ENCODE data around the gene HSF2BP.
"Not testable (repeated sequence)": the region's sequence is repeated elsewhere in the genome, so short reads cannot be mapped to it uniquely, and the experiment has no call there.

HSF2BP gene

GRCh38 chr21:43540561-43540960 is 118.7 kb downstream of the HSF2BP start:
- not testable (repeated sequence) for H3K36me3 Mint-ChIP-seq (ENCODE audit: low read depth); H3K4me3 Mint-ChIP-seq; DNase-seq; H3K9me3 Mint-ChIP-seq; H3K4me1 Mint-ChIP-seq; H3K27me3 Mint-ChIP-seq (ENCODE audit: low read depth, poor library complexity); H3K27ac Mint-ChIP-seq

DNA sequence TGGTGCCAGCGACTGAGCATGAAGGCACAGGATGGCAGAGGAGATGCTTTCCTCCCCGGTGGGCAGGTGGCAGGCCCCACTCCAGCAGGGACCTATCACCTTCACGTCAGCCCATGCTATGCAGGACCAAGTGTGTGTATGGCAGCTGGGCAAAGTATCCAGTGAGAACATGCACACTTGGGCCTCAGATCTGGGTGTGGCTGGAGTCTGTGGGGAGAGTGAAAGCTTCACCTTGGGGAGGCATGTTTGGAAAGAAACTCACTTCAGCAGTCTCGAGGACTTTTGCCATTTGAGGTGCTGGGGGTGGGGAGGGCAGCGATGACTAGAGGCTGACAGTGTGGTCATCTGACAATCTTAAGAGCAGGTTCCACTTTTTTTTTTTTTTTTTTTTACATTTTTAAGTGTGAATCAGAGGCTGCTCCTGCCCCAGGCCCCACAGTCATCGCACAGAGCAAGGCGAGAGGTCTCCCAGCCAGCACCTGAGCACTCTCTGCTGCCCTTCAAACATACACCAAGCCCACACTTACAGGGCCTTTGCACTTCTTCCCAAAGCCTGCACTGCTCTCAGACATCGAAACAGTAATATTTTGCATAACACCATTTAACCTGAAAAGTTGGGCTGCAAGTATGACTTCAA is 136.7 kb downstream of the HSF2BP start:
- not testable (repeated sequence) for H3K4me1 Mint-ChIP-seq; H3K27me3 Mint-ChIP-seq (ENCODE audit: low read depth, poor library complexity); H3K9me3 Mint-ChIP-seq; H3K27ac Mint-ChIP-seq; H3K36me3 Mint-ChIP-seq (ENCODE audit: low read depth); H3K4me3 Mint-ChIP-seq; DNase-seq

- not testable (repeated sequence) for H3K27ac Mint-ChIP-seq; H3K4me3 Mint-ChIP-seq; H3K27me3 Mint-ChIP-seq (ENCODE audit: low read depth, poor library complexity); DNase-seq; H3K36me3 Mint-ChIP-seq (ENCODE audit: low read depth); H3K9me3 Mint-ChIP-seq; H3K4me1 Mint-ChIP-seq
These were observed 141.6 kb downstream of the HSF2BP start for GRCh38 chr21:43517701-43518100.

DNA sequence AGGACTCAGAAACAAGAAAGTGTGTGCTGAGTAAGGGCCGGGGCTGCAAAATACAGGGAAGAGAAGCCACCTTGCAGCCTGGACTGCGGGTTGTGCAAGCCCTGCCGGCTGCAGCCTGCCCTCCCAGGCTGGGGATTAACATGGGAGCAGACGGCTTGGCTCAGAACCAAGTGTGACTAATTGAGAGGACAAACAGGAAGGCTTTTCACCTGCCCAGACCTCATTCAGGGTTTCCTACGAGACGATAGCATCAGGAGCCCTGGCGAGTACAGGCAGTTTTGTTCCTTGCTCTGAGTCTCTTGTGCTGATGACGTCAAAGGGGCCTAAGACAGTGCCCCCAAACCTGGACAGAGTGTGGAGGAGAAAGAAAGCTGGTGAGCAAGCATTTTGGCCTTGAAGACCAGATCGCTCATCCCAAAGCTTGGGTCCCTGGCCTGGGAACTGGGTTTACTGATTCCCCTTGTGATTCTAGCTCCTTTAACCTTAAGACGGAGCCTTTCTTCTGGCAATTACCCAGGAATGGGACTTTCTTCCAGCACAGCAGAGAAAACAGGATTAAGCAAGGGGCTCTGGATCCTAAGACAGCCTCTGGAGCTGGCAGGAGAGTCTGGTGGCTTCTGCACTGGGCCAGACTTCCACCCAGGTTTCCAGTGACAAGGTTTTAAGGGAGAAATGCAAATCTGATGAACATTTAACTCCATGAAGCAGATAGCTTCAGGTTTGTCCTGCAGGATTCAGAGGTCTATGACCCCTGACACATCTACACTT is 142.2 kb downstream of the HSF2BP start:
- H3K9me3 Mint-ChIP-seq; DNase-seq; H3K4me3 Mint-ChIP-seq; H3K4me1 Mint-ChIP-seq; H3K27me3 Mint-ChIP-seq (ENCODE audit: low read depth, poor library complexity); H3K27ac Mint-ChIP-seq; H3K36me3 Mint-ChIP-seq (ENCODE audit: low read depth): not testable (repeated sequence)

DNA sequence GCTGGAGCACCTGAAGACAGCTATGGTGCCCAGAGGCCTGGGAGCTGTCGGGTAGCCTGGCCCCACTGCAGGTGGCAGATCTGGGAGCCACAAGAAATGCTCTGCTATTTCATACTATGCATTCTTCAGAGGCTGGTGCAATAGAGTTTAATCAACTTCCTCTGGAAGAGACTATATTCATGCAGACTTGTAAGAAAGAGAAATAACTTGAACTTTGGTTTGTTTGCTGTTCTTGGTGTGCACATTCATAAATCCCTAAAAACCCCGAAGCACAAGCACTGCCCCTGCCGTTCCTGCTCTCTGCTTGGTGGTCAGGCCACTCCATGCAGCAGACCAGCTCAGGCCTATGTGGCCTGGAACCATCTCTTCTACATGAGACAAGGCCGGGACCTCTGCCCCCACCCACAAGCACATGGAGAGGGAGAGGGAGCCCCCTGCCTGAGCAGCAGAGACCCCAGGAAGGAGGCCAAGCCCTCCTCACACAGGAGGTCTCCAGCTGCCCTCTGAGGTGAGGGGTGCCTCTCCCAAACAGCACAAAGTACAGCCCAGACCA is 142.9 kb downstream of the HSF2BP start:
- H3K4me3 Mint-ChIP-seq; H3K27ac Mint-ChIP-seq; DNase-seq; H3K36me3 Mint-ChIP-seq (ENCODE audit: low read depth); H3K9me3 Mint-ChIP-seq; H3K4me1 Mint-ChIP-seq; H3K27me3 Mint-ChIP-seq (ENCODE audit: low read depth, poor library complexity): not testable (repeated sequence)

- not testable (repeated sequence) for H3K9me3 Mint-ChIP-seq; DNase-seq; H3K36me3 Mint-ChIP-seq (ENCODE audit: low read depth); H3K27me3 Mint-ChIP-seq (ENCODE audit: low read depth, poor library complexity); H3K27ac Mint-ChIP-seq; H3K4me1 Mint-ChIP-seq; H3K4me3 Mint-ChIP-seq
These were observed 144.5 kb downstream of the HSF2BP start for GRCh38 chr21:43514834-43515233.

DNA sequence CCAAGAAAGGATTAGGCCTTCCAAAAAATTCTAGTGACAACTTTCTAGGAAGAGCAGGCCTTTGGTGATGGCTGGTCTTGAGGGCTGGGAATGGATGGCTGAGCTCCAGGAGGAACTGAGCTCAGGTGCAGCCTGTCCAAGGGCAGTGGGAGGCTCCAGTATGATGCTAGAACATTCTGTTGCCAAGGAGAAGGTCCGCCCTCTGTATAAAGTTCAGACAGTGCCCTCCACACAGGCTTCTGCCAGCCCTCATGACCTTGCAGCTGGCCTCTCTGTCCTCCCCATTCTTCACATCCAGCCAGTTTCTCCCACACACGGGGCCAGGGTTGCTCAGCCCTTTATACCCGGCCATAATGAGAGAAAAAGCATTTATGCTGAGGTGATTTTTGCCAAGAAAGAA is 146.3 kb downstream of the HSF2BP start:
- not testable (repeated sequence) for H3K4me3 Mint-ChIP-seq; DNase-seq; H3K9me3 Mint-ChIP-seq; H3K27me3 Mint-ChIP-seq (ENCODE audit: low read depth, poor library complexity); H3K36me3 Mint-ChIP-seq (ENCODE audit: low read depth); H3K27ac Mint-ChIP-seq; H3K4me1 Mint-ChIP-seq

- H3K4me3 Mint-ChIP-seq; H3K27ac Mint-ChIP-seq; H3K4me1 Mint-ChIP-seq; H3K9me3 Mint-ChIP-seq; H3K36me3 Mint-ChIP-seq (ENCODE audit: low read depth); DNase-seq; H3K27me3 Mint-ChIP-seq (ENCODE audit: low read depth, poor library complexity): not testable (repeated sequence)
These were observed 148.1 kb downstream of the HSF2BP start for GRCh38 chr21:43511209-43511608.

DNA sequence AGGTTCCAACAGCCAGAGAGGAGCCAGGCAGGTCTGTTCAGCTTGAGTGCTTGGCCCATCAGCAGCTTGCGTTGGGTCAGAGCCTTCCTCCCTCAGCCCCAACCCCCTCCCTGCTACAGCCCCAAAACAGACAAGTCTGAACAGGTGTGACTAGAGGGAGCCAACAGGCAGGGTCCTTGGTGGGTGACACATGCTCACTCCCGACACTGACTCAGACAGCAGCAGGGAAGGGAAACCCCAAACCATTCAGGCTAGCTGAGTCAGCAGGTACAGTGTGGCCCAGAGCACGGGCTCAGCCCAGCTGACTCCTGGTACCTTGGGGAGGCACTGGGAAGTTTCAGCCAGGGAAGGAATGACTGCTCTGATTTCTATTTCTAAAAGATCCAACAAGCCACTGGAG is 148.6 kb downstream of the HSF2BP start:
- not testable (repeated sequence) for H3K27ac Mint-ChIP-seq; DNase-seq; H3K4me3 Mint-ChIP-seq; H3K9me3 Mint-ChIP-seq; H3K4me1 Mint-ChIP-seq; H3K36me3 Mint-ChIP-seq (ENCODE audit: low read depth); H3K27me3 Mint-ChIP-seq (ENCODE audit: low read depth, poor library complexity)

GRCh38 chr21:43503892-43504291 is 155.4 kb downstream of the HSF2BP start:
- H3K27ac Mint-ChIP-seq; H3K27me3 Mint-ChIP-seq (ENCODE audit: low read depth, poor library complexity); H3K4me3 Mint-ChIP-seq; H3K4me1 Mint-ChIP-seq; H3K9me3 Mint-ChIP-seq; H3K36me3 Mint-ChIP-seq (ENCODE audit: low read depth); DNase-seq: not testable (repeated sequence)

GRCh38 chr21:43503075-43503750 is 156.1 kb downstream of the HSF2BP start:
- H3K9me3 Mint-ChIP-seq; H3K4me1 Mint-ChIP-seq; H3K27ac Mint-ChIP-seq; H3K4me3 Mint-ChIP-seq; DNase-seq; H3K27me3 Mint-ChIP-seq (ENCODE audit: low read depth, poor library complexity); H3K36me3 Mint-ChIP-seq (ENCODE audit: low read depth): not testable (repeated sequence)

DNA sequence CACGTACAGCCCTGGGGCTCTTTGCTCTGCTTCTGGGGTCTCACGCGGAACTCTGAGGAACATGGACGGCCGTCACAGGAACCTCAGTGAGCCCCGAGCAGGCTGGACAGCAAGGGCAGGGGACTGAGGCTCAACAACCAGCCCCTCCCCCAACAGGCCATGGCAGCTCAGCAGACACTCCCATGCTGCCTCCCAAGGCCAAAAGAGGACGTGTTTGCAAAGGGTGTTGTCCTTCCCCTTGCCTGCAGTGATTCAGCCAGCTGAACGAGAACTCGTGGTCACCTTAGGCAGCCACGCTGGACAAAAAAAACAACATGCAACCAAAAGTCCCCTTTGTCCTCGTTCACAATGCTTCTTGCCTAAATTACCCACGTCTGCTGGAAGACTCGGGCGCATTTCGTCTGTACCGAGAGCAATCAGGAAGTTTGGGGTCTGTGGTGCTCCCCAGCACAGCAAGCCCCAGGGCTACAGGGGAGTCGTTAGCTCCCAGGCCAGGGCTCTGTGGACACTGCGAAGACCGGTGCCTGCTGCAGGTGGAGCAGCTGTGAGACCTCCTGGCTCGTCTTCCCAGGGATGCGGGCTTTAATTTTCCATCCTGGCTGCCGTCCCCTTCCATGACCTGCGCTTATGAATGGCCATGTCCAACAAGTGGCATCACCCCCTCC is 156.7 kb downstream of the HSF2BP start:
- not testable (repeated sequence) for DNase-seq; H3K4me1 Mint-ChIP-seq; H3K9me3 Mint-ChIP-seq; H3K27me3 Mint-ChIP-seq (ENCODE audit: low read depth, poor library complexity); H3K36me3 Mint-ChIP-seq (ENCODE audit: low read depth); H3K4me3 Mint-ChIP-seq; H3K27ac Mint-ChIP-seq

DNA sequence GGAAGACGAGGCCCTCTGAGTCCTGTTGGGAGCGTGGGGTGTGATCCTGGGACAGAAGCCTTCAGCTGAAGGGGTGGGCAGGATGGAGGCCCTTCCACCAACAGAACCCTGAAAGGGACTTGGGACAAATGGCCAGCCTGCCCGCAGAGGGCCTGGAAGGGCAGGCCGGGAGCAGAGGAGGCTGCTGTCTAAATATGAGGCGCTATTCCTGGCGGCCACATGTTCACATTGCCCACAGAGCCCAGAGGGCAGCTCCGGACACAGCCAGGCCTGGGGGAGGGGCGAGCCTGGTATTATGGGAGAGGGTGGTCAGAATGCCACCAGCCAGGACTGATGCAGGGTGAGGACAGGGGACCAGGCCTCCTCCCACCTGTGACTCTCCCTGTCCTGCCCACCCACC is 160.4 kb downstream of the HSF2BP start:
- not testable (repeated sequence) for H3K36me3 Mint-ChIP-seq (ENCODE audit: low read depth); H3K27ac Mint-ChIP-seq; H3K4me1 Mint-ChIP-seq; H3K27me3 Mint-ChIP-seq (ENCODE audit: low read depth, poor library complexity); H3K9me3 Mint-ChIP-seq; DNase-seq; H3K4me3 Mint-ChIP-seq

- not testable (repeated sequence) for H3K9me3 Mint-ChIP-seq, H3K27ac Mint-ChIP-seq, H3K4me3 Mint-ChIP-seq
These were observed 161.2 kb downstream of the HSF2BP start for GRCh38 chr21:43498065-43498464.

More at GRCh38 chr21:43498065-43498464, 161.2 kb downstream of the HSF2BP start:
- not testable (repeated sequence) for DNase-seq; H3K27me3 Mint-ChIP-seq (ENCODE audit: low read depth, poor library complexity); H3K4me1 Mint-ChIP-seq; H3K36me3 Mint-ChIP-seq (ENCODE audit: low read depth)
